ENCODE data around the gene RAX2.

DNA sequence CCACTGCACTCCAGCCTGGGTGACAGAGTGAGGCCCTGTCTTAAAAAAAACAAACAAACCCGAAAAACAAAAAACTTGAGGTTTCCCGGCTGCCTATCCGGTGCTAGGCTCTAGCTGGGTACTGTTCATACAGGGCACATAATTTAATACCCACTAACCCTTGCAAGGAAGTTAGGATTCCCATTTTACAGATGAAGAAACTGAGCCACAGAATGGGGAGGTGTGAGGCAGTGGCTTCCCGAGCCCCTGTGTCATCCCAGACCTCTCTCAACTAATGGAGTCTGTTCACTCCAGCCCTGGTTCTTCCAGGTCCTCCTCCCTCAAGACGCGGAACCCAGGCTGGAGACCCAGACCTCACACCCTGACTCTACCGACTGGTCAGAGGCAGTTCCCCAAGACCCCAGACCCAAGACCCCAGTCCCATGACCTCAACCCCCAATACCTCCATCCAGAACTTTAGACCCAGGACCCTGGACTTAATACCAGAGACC lies 11.1 kb downstream of the RAX2 start:
- TF ChIP-seq, protein P1, sequence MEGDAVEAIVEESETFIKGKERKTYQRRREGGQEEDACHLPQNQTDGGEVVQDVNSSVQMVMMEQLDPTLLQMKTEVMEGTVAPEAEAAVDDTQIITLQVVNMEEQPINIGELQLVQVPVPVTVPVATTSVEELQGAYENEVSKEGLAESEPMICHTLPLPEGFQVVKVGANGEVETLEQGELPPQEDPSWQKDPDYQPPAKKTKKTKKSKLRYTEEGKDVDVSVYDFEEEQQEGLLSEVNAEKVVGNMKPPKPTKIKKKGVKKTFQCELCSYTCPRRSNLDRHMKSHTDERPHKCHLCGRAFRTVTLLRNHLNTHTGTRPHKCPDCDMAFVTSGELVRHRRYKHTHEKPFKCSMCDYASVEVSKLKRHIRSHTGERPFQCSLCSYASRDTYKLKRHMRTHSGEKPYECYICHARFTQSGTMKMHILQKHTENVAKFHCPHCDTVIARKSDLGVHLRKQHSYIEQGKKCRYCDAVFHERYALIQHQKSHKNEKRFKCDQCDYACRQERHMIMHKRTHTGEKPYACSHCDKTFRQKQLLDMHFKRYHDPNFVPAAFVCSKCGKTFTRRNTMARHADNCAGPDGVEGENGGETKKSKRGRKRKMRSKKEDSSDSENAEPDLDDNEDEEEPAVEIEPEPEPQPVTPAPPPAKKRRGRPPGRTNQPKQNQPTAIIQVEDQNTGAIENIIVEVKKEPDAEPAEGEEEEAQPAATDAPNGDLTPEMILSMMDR (IDR thresholded peaks at IDR 0.05; ENCODE audit: extremely low read depth in 1 of 2, insufficient read depth in 1 of 2, low read depth in 1 of 2, low read length in 2 of 2): no peak
- TF ChIP-seq, protein P2, sequence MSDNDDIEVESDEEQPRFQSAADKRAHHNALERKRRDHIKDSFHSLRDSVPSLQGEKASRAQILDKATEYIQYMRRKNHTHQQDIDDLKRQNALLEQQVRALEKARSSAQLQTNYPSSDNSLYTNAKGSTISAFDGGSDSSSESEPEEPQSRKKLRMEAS (IDR thresholded peaks at IDR 0.05; ENCODE audit: insufficient read depth, insufficient read length): no peak
- no peak for TF ChIP-seq POLR2A (IDR thresholded peaks at IDR 0.05; ENCODE audit: low read depth, low read length)
- no peak for TF ChIP-seq EZH2 (IDR thresholded peaks at IDR 0.05; ENCODE audit: borderline replicate concordance, low read depth, low read length, severe bottlenecking)
- TF ChIP-seq MYC (IDR thresholded peaks at IDR 0.05; ENCODE audit: low read depth, low read length): no peak
